Breast epithelium (tissue), 4 donors: ENCODE measurements around the gene HOMEZ. TPM values are rescaled to one million over a fixed set of nuclear protein-coding genes. Genes with fewer than 3 reads are reported as not detected.
"Not testable (repeated sequence)": the region's sequence is repeated elsewhere in the genome, so short reads cannot be mapped to it uniquely, and the experiment has no call there.

Experiments used
- DNase-seq, 2 donors: peaks; one replicate each; pipeline ENCODE4 v3.0.0-alpha.2; 2019; ENCODE audit warnings: low spot score in 2 of 2
- H3K27ac ChIP-seq, 2 donors: fragments of 200-600 bp; sonication (generic) in 1 of 2; one replicate each; pipeline ENCODE4 v1.5.1; 2016 to 2019; ENCODE audit warnings: mild to moderate bottlenecking in 1 of 2
- H3K27me3 ChIP-seq, 2 donors: fragments of 200-600 bp; sonication (generic) in 1 of 2; one replicate each; pipeline versions ENCODE4 v1.5.1 to v1.6.0; 2017 to 2019; ENCODE audit warnings: control low read depth in 1 of 2, mild to moderate bottlenecking in 1 of 2
- H3K36me3 ChIP-seq: fragments of 200-600 bp; one replicate; pipeline ENCODE4 v1.5.1; 2019
- H3K4me1 ChIP-seq, 2 donors: fragments of 200-600 bp; sonication (generic); one replicate each; pipeline ENCODE4 v1.5.1; 2016 to 2019; ENCODE audit warnings: control low read depth in 1 of 2
- H3K4me3 ChIP-seq, 3 donors: fragments of 200-600 bp; sonication (generic); 1 replicate in 2 of 3; 2 replicates in 1 of 3; pipeline ENCODE4 v1.5.1; 2016 to 2019; ENCODE audit warnings: mild to moderate bottlenecking in 3 of 3, moderate library complexity in 2 of 3
- H3K9me3 ChIP-seq, 2 donors: fragments of 200-600 bp; sonication (generic) in 1 of 2; one replicate each; pipeline ENCODE4 v1.5.1; 2016 to 2019; ENCODE audit warnings: control low read depth in 1 of 2
- POLR2A ChIP-seq: fragments of 450-650 bp; IDR thresholded peaks from one replicate; pipeline ENCODE4 v1.6.1; 2016; ENCODE audit warnings: antibody characterized with exemption, mild to moderate bottlenecking, moderate library complexity
- POLR2AphosphoS5 ChIP-seq, 3 donors: sonication (generic); formaldehyde crosslinking; IDR thresholded peaks; one replicate each; pipeline ENCODE4 v1.6.1; 2017; ENCODE audit warnings: antibody characterized with exemption in 3 of 3
- intact Hi-C: fragments of 100-400 bp; cut with DNase I; formaldehyde crosslinking; loops from one replicate; pipeline ENCODE4 v1.15.1; 2023; ENCODE audit warnings: low total_unique reads
- total RNA-seq, 3 donors: library from RNA; depleted of rRNA; stranded (reverse); fragments of >200 nt; gene quantifications; one replicate each; pipeline ENCODE4 v1.1.0, GENCODE V29; 2016
- TF ChIP-seq, protein P1 (sequence below), 3 donors: fragments of 450-650 bp; IDR thresholded peaks; one replicate each; pipeline ENCODE4 v1.5.1; 2016 to 2017; ENCODE audit warnings: antibody characterized with exemption in 3 of 3, mild to moderate bottlenecking in 3 of 3, moderate library complexity in 3 of 3

Gene HOMEZ
- total RNA-seq, 3 donors from 2014 or later: 10.8 to 15.4 (median 12.0) TPM

GRCh38 chr14:23285530-23286019 lies 357 bp downstream of the HOMEZ start:
- Histone ChIP-seq H3K27ac (peak overlapping the region; percentile 97 to 99), H3K27me3 (no peaks in the 10 kb centered on the region), H3K9me3 (no peaks in the 10 kb centered on the region), H3K36me3 (no peaks in the 10 kb centered on the region), H3K4me3 (peak overlapping the region; percentile 72 to 99 (median 92)), H3K4me1 (no peaks in the 10 kb centered on the region)
- DNase-seq: no peak
- intact Hi-C loops: loop anchor here (10.0 kb wide), 1 partner anchor 79 kb away; the partner anchor contains the start of gene EFS
- TF ChIP-seq, protein P1, sequence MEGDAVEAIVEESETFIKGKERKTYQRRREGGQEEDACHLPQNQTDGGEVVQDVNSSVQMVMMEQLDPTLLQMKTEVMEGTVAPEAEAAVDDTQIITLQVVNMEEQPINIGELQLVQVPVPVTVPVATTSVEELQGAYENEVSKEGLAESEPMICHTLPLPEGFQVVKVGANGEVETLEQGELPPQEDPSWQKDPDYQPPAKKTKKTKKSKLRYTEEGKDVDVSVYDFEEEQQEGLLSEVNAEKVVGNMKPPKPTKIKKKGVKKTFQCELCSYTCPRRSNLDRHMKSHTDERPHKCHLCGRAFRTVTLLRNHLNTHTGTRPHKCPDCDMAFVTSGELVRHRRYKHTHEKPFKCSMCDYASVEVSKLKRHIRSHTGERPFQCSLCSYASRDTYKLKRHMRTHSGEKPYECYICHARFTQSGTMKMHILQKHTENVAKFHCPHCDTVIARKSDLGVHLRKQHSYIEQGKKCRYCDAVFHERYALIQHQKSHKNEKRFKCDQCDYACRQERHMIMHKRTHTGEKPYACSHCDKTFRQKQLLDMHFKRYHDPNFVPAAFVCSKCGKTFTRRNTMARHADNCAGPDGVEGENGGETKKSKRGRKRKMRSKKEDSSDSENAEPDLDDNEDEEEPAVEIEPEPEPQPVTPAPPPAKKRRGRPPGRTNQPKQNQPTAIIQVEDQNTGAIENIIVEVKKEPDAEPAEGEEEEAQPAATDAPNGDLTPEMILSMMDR (IDR thresholded peaks at IDR 0.05): no peak
- no peak for TF ChIP-seq POLR2A
- no peak for TF ChIP-seq POLR2AphosphoS5 (IDR thresholded peaks at IDR 0.05)

- TF ChIP-seq POLR2A (no peak), POLR2AphosphoS5 (IDR thresholded peaks at IDR 0.05) (no peak)
- TF ChIP-seq, protein P1 (IDR thresholded peaks at IDR 0.05): no peak
- H3K9me3 ChIP-seq: no peaks in the 10 kb centered on the region
- no peak for DNase-seq
- H3K27me3 ChIP-seq: no peaks in the 10 kb centered on the region
- H3K36me3 ChIP-seq: no peaks in the 10 kb centered on the region
- H3K4me3 ChIP-seq: peak overlapping the region; percentile 72 to 99 (median 92)
- H3K4me1 ChIP-seq: no peaks in the 10 kb centered on the region
- peak overlapping the region; percentile 97 to 99 for H3K27ac ChIP-seq
- intact Hi-C loops: loop anchor here (10.0 kb wide), 1 partner anchor 80 kb away; the partner anchor contains the start of gene EFS
Observed at GRCh38 chr14:23284654-23285529, 1.0 kb downstream of the HOMEZ start.

DNA sequence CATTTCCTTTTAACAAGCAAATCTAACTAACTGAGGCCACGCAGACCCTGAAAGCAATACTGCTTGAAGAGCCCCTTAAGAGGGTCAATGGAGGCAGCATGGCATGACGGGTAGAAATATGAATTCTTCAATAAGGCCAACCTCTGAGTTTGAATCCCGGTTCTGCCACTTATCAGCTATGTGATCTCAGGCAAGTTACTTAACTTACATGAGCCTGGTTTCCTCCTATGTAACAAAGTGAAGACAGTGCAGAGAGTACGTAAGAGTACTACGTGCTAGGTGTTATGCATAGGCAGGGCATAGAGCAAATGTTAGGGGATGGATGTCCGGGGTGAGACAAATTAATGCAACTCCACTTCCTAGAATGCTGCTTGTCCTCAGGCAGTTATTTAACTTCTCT lies 4.7 kb downstream of the HOMEZ start:
- Histone ChIP-seq H3K9me3 (no peaks in the 10 kb centered on the region), H3K27ac (no peak overlapping the region), H3K27me3 (no peaks in the 10 kb centered on the region), H3K4me3 (no peak overlapping the region), H3K36me3 (no peaks in the 10 kb centered on the region), H3K4me1 (no peaks in the 10 kb centered on the region)
- TF ChIP-seq, protein P1 (IDR thresholded peaks at IDR 0.05): no peak
- TF ChIP-seq POLR2AphosphoS5 (IDR thresholded peaks at IDR 0.05) (no peak), POLR2A (no peak)
- intact Hi-C loops: loop anchor here (10.0 kb wide), 1 partner anchor 84 kb away; the partner anchor contains the start of gene EFS
- no peak for DNase-seq

- intact Hi-C loops, H3K27ac ChIP-seq, H3K4me1 ChIP-seq, DNase-seq, H3K9me3 ChIP-seq, H3K4me3 ChIP-seq, H3K36me3 ChIP-seq, H3K27me3 ChIP-seq: not testable (repeated sequence)
Observed at GRCh38 chr14:23277928-23278327, 8.0 kb downstream of the HOMEZ start.

- DNase-seq: no peak
- intact Hi-C loops: no loop called here
- Histone ChIP-seq H3K36me3 (peaks cover 5% of the 10 kb centered on the region), H3K4me1 (no peaks in the 10 kb centered on the region), H3K9me3 (no peaks in the 10 kb centered on the region), H3K4me3 (no peak overlapping the region), H3K27ac (no peak overlapping the region), H3K27me3 (no peaks in the 10 kb centered on the region)
- no peak for TF ChIP-seq POLR2AphosphoS5 (IDR thresholded peaks at IDR 0.05)
- TF ChIP-seq, protein P1 (IDR thresholded peaks at IDR 0.05): no peak
- no peak for TF ChIP-seq POLR2A
Observed at GRCh38 chr14:23277189-23277588, 8.7 kb downstream of the HOMEZ start.
